ENCODE measurements around the gene SOD1.
"Not testable (repeated sequence)": the region's sequence is repeated elsewhere in the genome, so short reads cannot be mapped to it uniquely, and the experiment has no call there.

SOD1 gene

DNA sequence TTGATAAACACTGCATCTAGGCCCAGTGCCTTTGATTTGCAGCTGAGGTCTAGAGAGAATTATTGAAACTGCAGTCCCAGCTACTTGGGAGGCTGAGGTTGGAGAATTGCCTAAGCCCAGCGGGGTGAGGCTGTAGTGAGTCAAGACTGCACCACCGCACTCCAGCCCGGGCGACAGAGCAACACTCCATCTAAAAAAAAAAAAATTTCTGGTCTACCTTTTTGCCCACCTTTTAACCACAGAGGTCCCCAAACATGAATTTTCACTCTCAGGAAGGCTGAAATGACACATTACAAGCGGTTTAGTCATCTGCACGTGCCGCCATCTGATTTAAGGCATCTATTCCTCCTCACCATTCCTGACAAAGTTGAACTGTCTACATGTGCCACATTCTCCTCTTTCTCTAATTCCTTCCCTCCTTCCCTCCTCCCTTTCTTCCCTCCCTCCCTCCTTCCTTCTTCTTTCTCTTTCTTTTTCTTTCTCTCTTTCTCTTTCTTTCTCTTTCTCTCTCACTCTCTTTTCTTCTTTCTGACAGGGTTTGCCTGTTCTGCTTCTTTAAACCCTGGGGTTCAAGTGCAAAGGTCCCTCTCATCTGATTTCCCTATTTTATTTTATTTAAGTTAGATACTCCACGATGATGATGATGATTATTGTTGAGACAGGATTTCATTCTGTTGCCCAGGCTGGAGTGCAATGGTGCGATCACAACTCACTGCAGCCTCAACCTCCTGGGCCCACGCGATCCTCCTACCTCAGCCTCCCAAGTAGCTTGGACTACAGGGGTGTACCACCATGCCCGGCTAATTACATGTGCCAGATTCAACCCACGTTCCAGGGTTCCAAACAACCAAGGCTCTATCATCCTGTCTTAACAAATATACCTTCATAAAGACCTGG, 3.0 kb upstream of the SOD1 start:
- FAIRE-seq: no peak

GRCh38 chr21:31658053-31658452, 1.4 kb upstream of the SOD1 start:
- FAIRE-seq: no peak

- no peak for FAIRE-seq
Observed at GRCh38 chr21:31659286-31659535, 282 bp upstream of the SOD1 start.

- no peak for FAIRE-seq
Observed at GRCh38 chr21:31660259-31660565, 719 bp downstream of the SOD1 start.

- FAIRE-seq: no peak
Observed at GRCh38 chr21:31660591-31660990, 1.1 kb downstream of the SOD1 start.

DNA sequence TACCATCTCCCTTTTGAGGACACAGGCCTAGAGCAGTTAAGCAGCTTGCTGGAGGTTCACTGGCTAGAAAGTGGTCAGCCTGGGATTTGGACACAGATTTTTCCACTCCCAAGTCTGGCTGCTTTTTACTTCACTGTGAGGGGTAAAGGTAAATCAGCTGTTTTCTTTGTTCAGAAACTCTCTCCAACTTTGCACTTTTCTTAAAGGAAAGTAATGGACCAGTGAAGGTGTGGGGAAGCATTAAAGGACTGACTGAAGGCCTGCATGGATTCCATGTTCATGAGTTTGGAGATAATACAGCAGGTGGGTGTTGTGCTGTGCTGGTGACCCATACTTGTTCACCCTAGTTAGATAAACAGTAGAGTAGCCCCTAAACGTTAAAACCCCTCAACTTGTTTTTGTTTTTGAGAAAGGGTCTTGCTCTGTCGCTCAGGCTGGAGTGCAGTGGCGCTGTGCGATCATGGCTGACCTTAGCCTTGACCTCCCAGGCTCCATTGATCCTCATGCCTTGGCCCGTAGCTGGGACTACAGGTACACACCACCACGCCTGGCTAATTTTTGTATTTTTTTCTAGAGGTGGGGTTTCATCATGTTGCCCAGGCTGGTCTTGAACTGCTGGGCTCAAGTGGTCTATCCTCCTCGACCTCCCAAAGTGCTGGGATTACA, 4.2 kb downstream of the SOD1 start:
- FAIRE-seq: no peak

DNA sequence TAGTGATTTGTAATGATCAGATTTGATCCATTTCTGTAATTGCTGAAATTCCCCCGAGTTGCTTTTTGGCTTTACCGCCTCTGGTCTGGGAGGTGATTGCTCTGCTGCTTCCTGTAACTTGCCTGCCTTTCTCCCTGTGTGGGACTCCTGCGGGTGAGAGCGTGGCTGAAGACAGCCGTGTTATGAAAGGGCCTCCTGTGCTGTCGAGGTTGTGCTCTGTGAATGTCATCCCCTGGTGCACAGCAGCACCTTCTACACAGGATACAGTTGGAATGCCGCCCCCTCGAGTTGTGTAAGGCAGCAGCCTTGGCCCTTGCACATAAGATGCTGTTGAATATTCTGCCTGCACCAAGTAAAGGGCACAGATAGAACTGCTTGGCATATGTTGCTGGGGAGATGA, 5.9 kb downstream of the SOD1 start:
- FAIRE-seq: no peak

- not testable (repeated sequence) for FAIRE-seq
Observed at GRCh38 chr21:31665869-31666268, 6.4 kb downstream of the SOD1 start.

DNA sequence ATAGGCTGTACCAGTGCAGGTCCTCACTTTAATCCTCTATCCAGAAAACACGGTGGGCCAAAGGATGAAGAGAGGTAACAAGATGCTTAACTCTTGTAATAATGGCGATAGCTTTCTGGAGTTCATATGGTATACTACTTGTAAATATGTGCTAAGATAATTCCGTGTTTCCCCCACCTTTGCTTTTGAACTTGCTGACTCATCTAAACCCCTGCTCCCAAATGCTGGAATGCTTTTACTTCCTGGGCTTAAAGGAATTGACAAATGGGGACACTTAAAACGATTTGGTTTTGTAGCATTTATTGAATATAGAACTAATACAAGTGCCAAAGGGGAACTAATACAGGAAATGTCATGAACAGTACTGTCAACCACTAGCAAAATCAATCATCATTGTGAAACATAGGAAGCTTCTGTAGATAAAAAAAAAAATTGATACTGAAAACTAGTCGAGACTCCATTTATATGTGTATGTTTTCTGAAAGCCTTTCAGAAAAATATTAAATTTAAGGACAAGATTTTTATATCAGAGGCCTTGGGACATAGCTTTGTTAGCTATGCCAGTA, 7.0 kb downstream of the SOD1 start:
- FAIRE-seq: no peak

DNA sequence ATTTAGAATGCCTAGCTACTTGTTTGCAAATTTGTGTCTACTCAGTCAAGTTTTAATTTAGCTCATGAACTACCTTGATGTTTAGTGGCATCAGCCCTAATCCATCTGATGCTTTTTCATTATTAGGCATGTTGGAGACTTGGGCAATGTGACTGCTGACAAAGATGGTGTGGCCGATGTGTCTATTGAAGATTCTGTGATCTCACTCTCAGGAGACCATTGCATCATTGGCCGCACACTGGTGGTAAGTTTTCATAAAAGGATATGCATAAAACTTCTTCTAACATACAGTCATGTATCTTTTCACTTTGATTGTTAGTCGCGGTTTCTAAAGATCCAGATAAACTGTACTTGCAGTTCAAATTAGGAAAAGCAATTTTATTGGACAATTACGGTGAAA, 7.6 kb downstream of the SOD1 start:
- FAIRE-seq: no peak

DNA sequence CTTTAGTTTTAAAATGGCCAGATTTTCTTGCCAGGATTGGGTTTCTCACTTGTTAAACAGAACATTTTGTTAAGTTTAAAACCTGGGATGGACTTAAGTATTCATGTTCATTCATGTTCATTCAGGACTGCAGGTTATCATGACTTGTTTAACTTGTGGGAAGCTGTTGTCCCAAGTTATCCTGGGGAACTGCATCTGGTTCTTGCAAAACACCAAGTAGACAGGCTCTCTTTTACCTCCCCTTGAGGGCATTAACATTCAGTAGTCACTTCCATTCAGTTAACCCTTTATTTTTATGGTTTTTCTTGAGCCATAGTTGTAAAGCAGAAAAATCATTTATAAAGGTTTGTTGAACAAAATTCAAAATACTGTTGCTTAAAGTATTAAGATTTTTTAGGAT, 8.1 kb downstream of the SOD1 start:
- FAIRE-seq: no peak

GRCh38 chr21:31668651-31669491, 9.4 kb downstream of the SOD1 start:
- FAIRE-seq: no peak

DNA sequence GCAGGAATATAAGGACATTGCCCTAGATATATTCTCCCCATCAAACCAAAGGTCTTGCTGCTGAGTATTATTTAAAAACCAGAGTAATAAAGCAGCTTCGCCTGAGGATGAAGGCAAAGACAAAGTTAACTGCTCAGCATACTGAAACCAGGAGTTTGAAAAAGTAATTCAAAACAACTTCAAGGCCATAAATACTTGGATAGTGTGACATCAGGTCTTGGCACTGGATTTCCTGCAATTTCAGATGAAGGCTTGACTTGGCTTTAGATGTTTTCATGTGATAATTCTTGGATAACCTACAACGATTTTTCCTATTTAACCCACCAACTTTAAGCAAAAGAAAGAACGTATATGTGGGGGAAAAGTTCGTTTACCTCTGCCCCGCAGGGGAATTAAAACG, 10.6 kb downstream of the SOD1 start:
- no peak for FAIRE-seq

DNA sequence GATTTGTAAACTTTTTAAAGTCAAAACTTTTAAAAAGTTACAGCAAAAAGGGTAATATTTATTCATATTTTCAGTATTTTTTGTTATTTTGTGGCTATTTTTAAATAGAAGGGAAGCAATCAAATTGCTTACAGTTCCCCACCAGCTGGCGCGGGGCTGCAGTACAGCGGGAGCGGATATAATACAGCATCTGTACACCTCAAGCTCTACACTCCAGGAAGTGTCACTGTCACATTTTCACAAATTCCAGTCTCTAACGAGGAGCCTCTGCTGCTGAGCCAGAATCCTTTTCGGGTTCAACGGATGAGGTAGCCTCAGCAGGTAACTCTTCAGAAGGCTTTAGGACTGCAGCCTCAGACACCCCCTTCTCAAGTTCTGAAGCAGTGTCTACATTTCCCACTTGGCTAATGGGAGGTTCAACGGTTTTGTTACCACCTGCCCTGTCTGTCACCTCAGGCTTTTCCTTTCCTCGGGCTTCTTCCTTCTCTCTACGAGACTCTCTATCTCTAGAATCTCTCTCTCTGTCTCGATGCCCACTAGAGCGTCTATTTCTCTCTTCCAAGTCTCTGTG, 11.7 kb downstream of the SOD1 start:
- no peak for FAIRE-seq

DNA sequence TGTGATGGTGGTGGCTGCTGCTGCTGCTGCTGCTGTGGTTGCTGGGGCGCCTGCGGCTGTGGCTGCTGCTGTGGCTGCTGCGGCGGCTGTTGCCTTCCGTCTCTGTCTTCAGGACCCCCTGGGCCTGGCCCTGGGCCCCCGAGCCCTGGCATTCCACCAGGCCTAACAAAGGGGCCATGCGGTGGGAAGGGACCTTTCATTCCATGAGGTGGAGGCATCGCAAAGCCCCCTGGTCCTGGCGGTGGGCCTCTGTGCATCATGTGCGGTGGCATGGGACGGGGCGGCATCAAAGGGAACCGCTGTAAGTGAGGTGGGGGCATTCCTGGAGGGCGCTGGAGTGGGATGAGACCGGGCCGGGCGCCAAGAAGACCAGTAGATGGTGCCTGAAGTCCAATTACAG, 12.4 kb downstream of the SOD1 start:
- no peak for FAIRE-seq

- FAIRE-seq: no peak
Observed at GRCh38 chr21:31673321-31673912, 13.9 kb downstream of the SOD1 start.

- FAIRE-seq: no peak
Observed at GRCh38 chr21:31675318-31675717, 15.8 kb downstream of the SOD1 start.

DNA sequence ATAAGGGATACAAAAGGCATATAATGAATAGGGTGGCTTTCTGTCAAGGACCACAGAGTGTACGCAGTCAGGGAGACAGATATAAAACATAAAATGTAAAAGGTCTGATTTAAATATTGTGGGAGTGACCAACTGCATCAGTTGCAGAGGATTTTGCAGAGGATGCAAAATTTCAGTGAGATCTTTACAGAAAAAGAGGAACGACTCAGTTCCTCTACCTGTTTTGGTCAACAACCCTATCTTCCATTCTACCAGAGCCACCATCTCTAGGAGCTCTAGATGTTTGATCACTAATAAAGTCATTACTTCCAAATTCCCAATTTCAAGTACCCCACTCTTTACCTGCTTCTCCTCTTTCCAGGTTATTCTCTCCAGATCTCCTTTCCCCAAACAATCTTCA, 16.5 kb downstream of the SOD1 start:
- no peak for FAIRE-seq

DNA sequence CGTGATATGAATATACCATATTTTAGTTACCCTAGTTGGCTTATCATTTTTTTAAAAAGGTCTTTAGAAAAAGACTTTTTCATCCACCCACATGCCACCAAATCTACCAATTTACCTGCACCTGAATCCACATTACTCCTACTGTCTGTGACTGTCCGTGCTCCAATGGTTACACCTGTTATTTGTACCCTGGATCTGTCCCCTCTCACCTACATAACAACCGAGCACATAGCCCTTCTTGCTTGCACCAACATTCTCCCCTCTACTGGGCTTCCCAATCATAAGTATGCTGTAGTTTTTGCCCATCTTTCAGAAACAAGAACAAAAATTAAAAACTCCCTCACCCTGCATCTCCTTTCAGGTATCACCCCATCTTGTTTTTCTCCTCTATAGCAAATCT, 17.6 kb downstream of the SOD1 start:
- no peak for FAIRE-seq

DNA sequence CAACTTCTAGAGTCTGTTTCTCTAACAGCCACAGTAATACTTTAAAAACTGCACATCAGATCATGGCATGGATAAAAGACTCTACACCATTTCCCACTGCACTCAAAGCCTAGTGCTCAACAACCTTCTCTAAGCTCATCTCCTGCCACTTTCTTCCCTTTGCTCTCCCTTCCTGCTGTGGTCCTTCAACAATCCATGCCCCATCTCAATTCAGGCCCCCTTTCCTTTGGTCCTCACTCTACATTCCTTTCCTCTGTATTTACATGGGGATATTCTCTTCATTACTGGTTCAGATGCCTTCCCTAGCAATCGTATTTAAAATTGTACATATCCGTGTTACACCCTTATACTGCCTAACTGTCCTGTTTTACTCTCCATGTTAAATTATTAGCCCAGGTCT, 19.0 kb downstream of the SOD1 start:
- no peak for FAIRE-seq

GRCh38 chr21:31682620-31683019, 23.1 kb downstream of the SOD1 start:
- no peak for FAIRE-seq

DNA sequence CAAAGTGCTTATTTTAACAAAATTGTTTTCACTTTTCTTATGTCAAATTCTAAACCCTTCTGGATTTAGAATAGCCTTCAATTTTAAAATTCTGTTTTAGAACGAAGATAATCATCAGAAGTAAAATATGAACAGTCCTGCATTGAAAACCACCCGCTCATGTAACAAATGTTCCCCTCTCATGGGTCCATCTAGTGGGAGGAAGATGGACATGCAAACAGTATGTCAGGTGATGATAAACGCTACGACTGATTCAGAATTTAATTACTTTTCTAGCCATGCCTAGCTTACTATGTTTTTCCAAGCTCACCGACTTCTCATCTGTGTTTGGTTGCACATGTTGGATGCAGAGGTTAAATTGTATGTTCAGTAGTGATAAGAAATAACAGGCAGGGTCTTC, 23.5 kb downstream of the SOD1 start:
- FAIRE-seq: no peak

DNA sequence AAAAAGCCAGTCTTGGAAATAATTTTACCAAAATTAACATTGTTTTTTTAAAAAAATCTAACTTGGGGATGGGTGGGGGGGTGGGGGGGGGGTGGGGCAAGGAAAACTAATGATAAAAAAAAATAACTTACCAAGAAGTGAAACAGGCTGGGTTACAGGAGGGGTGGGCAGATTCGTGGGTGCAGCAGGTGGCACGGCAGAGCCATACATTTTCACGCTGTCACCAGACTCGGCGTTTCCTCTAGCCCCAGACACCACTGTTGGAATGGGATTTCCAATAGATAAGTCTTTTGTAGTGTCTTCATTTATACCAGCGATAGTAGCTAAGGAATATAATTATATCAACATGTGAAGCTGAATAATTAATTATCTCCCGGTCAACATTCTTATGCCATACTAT, 25.4 kb downstream of the SOD1 start:
- FAIRE-seq: no peak
